ENCODE results near the gene MXRA8.
"Not testable (repeated sequence)": the region's sequence is repeated elsewhere in the genome, so short reads cannot be mapped to it uniquely, and the experiment has no call there.

Gene MXRA8

GRCh38 chr1:1385339-1385738 is 27.0 kb upstream of the MXRA8 start:
- not testable (repeated sequence) for H3K27ac ChIP-seq (ENCODE audit: low read depth, low read length); H3K27me3 ChIP-seq (ENCODE audit: control insufficient read depth, insufficient read depth, low read length); H3K4me3 ChIP-seq (ENCODE audit: low read length); H3K9ac ChIP-seq (ENCODE audit: low read length); H3K4me1 ChIP-seq (ENCODE audit: control insufficient read depth, insufficient read depth, low read length)
- H3K36me3 ChIP-seq (ENCODE audit: control insufficient read depth, insufficient read depth, low read length), result peaks cover 35% of the 10 kb centered on the region

- Histone ChIP-seq H3K4me3 (ENCODE audit: low read length) (no peak overlapping the region), H3K9ac (ENCODE audit: low read length) (no peak overlapping the region), H3K4me1 (ENCODE audit: control insufficient read depth, insufficient read depth, low read length) (no peaks in the 10 kb centered on the region), H3K27ac (ENCODE audit: low read depth, low read length) (no peak overlapping the region), H3K36me3 (ENCODE audit: control insufficient read depth, insufficient read depth, low read length) (peaks cover 4% of the 10 kb centered on the region), H3K27me3 (ENCODE audit: control insufficient read depth, insufficient read depth, low read length) (no peaks in the 10 kb centered on the region)
Observed at GRCh38 chr1:1381294-1381693, 22.9 kb upstream of the MXRA8 start.

- H3K27me3 ChIP-seq (ENCODE audit: control insufficient read depth, insufficient read depth, low read length), result no peaks in the 10 kb centered on the region
Observed at GRCh38 chr1:1380860-1381259, 22.5 kb upstream of the MXRA8 start.

GRCh38 chr1:1377540-1378205 is 19.3 kb upstream of the MXRA8 start:
- Histone ChIP-seq H3K27ac (ENCODE audit: low read depth, low read length) (no peak overlapping the region), H3K27me3 (ENCODE audit: control insufficient read depth, insufficient read depth, low read length) (no peaks in the 10 kb centered on the region), H3K36me3 (ENCODE audit: control insufficient read depth, insufficient read depth, low read length) (no peaks in the 10 kb centered on the region), H3K9ac (ENCODE audit: low read length) (no peak overlapping the region), H3K4me3 (ENCODE audit: low read length) (no peak overlapping the region), H3K4me1 (ENCODE audit: control insufficient read depth, insufficient read depth, low read length) (peaks cover 13% of the 10 kb centered on the region)

More at GRCh38 chr1:1380860-1381259, 22.5 kb upstream of the MXRA8 start:
- Histone ChIP-seq H3K4me3 (ENCODE audit: low read length) (no peak overlapping the region), H3K4me1 (ENCODE audit: control insufficient read depth, insufficient read depth, low read length) (peaks cover 3% of the 10 kb centered on the region), H3K9ac (ENCODE audit: low read length) (no peak overlapping the region), H3K36me3 (ENCODE audit: control insufficient read depth, insufficient read depth, low read length) (no peaks in the 10 kb centered on the region), H3K27ac (ENCODE audit: low read depth, low read length) (no peak overlapping the region)

- H3K27me3 ChIP-seq (ENCODE audit: control insufficient read depth, insufficient read depth, low read length), result no peaks in the 10 kb centered on the region
- peaks cover 15% of the 10 kb centered on the region for H3K4me1 ChIP-seq (ENCODE audit: control insufficient read depth, insufficient read depth, low read length)
- no peak overlapping the region for H3K27ac ChIP-seq (ENCODE audit: low read depth, low read length)
- H3K36me3 ChIP-seq (ENCODE audit: control insufficient read depth, insufficient read depth, low read length), result no peaks in the 10 kb centered on the region
- no peak overlapping the region for H3K9ac ChIP-seq (ENCODE audit: low read length)
- no peak overlapping the region for H3K4me3 ChIP-seq (ENCODE audit: low read length)
Observed at GRCh38 chr1:1376551-1377226, 18.3 kb upstream of the MXRA8 start.

GRCh38 chr1:1374929-1375662 is 16.7 kb upstream of the MXRA8 start, which contains the start of gene AURKAIP1:
AURKAIP1 (minus strand) TSS chr1:1375207; CDS start chr1:1374756, 451 bp downstream.
- Histone ChIP-seq H3K27ac (ENCODE audit: low read depth, low read length) (peak within 1 kb of the TSS; percentile 84), H3K4me1 (ENCODE audit: control insufficient read depth, insufficient read depth, low read length) (peaks cover 17% of the 10 kb centered on the region), H3K4me3 (ENCODE audit: low read length) (peak within 1 kb of the TSS; percentile 94), H3K36me3 (ENCODE audit: control insufficient read depth, insufficient read depth, low read length) (no peaks in the 10 kb centered on the region), H3K27me3 (ENCODE audit: control insufficient read depth, insufficient read depth, low read length) (no peaks in the 10 kb centered on the region), H3K9ac (ENCODE audit: low read length) (peak within 1 kb of the TSS; percentile 90)

GRCh38 chr1:1374589-1374928 is 16.2 kb upstream of the MXRA8 start:
- Histone ChIP-seq H3K9ac (ENCODE audit: low read length) (peak overlapping the region; percentile 90), H3K27me3 (ENCODE audit: control insufficient read depth, insufficient read depth, low read length) (no peaks in the 10 kb centered on the region), H3K4me1 (ENCODE audit: control insufficient read depth, insufficient read depth, low read length) (peaks cover 17% of the 10 kb centered on the region), H3K36me3 (ENCODE audit: control insufficient read depth, insufficient read depth, low read length) (no peaks in the 10 kb centered on the region), H3K27ac (ENCODE audit: low read depth, low read length) (peak overlapping the region; percentile 84), H3K4me3 (ENCODE audit: low read length) (peak overlapping the region; percentile 94)

- Histone ChIP-seq H3K4me3 (ENCODE audit: low read length) (peak overlapping the region; percentile 94), H3K27ac (ENCODE audit: low read depth, low read length) (peak overlapping the region; percentile 84), H3K4me1 (ENCODE audit: control insufficient read depth, insufficient read depth, low read length) (peaks cover 17% of the 10 kb centered on the region), H3K27me3 (ENCODE audit: control insufficient read depth, insufficient read depth, low read length) (no peaks in the 10 kb centered on the region), H3K36me3 (ENCODE audit: control insufficient read depth, insufficient read depth, low read length) (no peaks in the 10 kb centered on the region), H3K9ac (ENCODE audit: low read length) (peak overlapping the region; percentile 90)
Observed at GRCh38 chr1:1373815-1374588, 15.6 kb upstream of the MXRA8 start.

- H3K27me3 ChIP-seq (ENCODE audit: control insufficient read depth, insufficient read depth, low read length), result no peaks in the 10 kb centered on the region
- no peak overlapping the region for H3K27ac ChIP-seq (ENCODE audit: low read depth, low read length)
- no peak overlapping the region for H3K9ac ChIP-seq (ENCODE audit: low read length)
- H3K36me3 ChIP-seq (ENCODE audit: control insufficient read depth, insufficient read depth, low read length), result no peaks in the 10 kb centered on the region
- H3K4me1 ChIP-seq (ENCODE audit: control insufficient read depth, insufficient read depth, low read length), result peaks cover 17% of the 10 kb centered on the region
- no peak overlapping the region for H3K4me3 ChIP-seq (ENCODE audit: low read length)
Observed at GRCh38 chr1:1373051-1373814, 14.9 kb upstream of the MXRA8 start.

- H3K36me3 ChIP-seq (ENCODE audit: control insufficient read depth, insufficient read depth, low read length), result no peaks in the 10 kb centered on the region
- H3K4me1 ChIP-seq (ENCODE audit: control insufficient read depth, insufficient read depth, low read length), result peaks cover 17% of the 10 kb centered on the region
- no peak overlapping the region for H3K4me3 ChIP-seq (ENCODE audit: low read length)
- H3K9ac ChIP-seq (ENCODE audit: low read length), result no peak overlapping the region
- H3K27ac ChIP-seq (ENCODE audit: low read depth, low read length), result no peak overlapping the region
- H3K27me3 ChIP-seq (ENCODE audit: control insufficient read depth, insufficient read depth, low read length), result no peaks in the 10 kb centered on the region
Observed at GRCh38 chr1:1371746-1372711, 13.7 kb upstream of the MXRA8 start.

GRCh38 chr1:1371364-1371745 is 13.0 kb upstream of the MXRA8 start:
- H3K27me3 ChIP-seq (ENCODE audit: control insufficient read depth, insufficient read depth, low read length), result no peaks in the 10 kb centered on the region
- H3K9ac ChIP-seq (ENCODE audit: low read length), result no peak overlapping the region
- no peak overlapping the region for H3K27ac ChIP-seq (ENCODE audit: low read depth, low read length)
- H3K4me1 ChIP-seq (ENCODE audit: control insufficient read depth, insufficient read depth, low read length), result peaks cover 17% of the 10 kb centered on the region
- no peak overlapping the region for H3K4me3 ChIP-seq (ENCODE audit: low read length)
- no peaks in the 10 kb centered on the region for H3K36me3 ChIP-seq (ENCODE audit: control insufficient read depth, insufficient read depth, low read length)

Measured in rectal smooth muscle tissue (tissue), 1 donor.